Measurements from ENCODE around the gene HHIPL1.

HHIPL1 gene

GRCh38 chr14:99667045-99667444, 22.1 kb downstream of the HHIPL1 start:
- no peak for TF ChIP-seq ZNF274 (IDR thresholded peaks at IDR 0.05; ENCODE audit: low read depth, low read length)
- no peak overlapping the region for H3K4me3 ChIP-seq (ENCODE audit: low read length)

GRCh38 chr14:99667821-99668220, 22.9 kb downstream of the HHIPL1 start:
- no peak for TF ChIP-seq ZNF274 (IDR thresholded peaks at IDR 0.05; ENCODE audit: low read depth, low read length)
- H3K4me3 ChIP-seq (ENCODE audit: low read length): no peak overlapping the region

- TF ChIP-seq ZNF274 (IDR thresholded peaks at IDR 0.05; ENCODE audit: low read depth, low read length): no peak
- H3K4me3 ChIP-seq (ENCODE audit: low read length): no peak overlapping the region
Observed at GRCh38 chr14:99668307-99669295, 23.7 kb downstream of the HHIPL1 start.

- TF ChIP-seq ZNF274 (IDR thresholded peaks at IDR 0.05; ENCODE audit: low read depth, low read length): no peak
- H3K4me3 ChIP-seq (ENCODE audit: low read length): no peak overlapping the region
Observed at GRCh38 chr14:99670361-99671234, 25.7 kb downstream of the HHIPL1 start.

- H3K4me3 ChIP-seq (ENCODE audit: low read length): no peak overlapping the region
- no peak for TF ChIP-seq ZNF274 (IDR thresholded peaks at IDR 0.05; ENCODE audit: low read depth, low read length)
Observed at GRCh38 chr14:99671235-99672224, 26.6 kb downstream of the HHIPL1 start.

GRCh38 chr14:99672506-99673304, 27.8 kb downstream of the HHIPL1 start:
- no peak for TF ChIP-seq ZNF274 (IDR thresholded peaks at IDR 0.05; ENCODE audit: low read depth, low read length)
- H3K4me3 ChIP-seq (ENCODE audit: low read length): no peak overlapping the region

- H3K4me3 ChIP-seq (ENCODE audit: low read length): no peak overlapping the region
- TF ChIP-seq ZNF274 (IDR thresholded peaks at IDR 0.05; ENCODE audit: low read depth, low read length): no peak
Observed at GRCh38 chr14:99673305-99674063, 28.6 kb downstream of the HHIPL1 start.

- H3K4me3 ChIP-seq (ENCODE audit: low read length): no peak overlapping the region
- no peak for TF ChIP-seq ZNF274 (IDR thresholded peaks at IDR 0.05; ENCODE audit: low read depth, low read length)
Observed at GRCh38 chr14:99674064-99674650, 29.2 kb downstream of the HHIPL1 start.

- no peak for TF ChIP-seq ZNF274 (IDR thresholded peaks at IDR 0.05; ENCODE audit: low read depth, low read length)
- H3K4me3 ChIP-seq (ENCODE audit: low read length): no peak overlapping the region
Observed at GRCh38 chr14:99674776-99675381, 29.9 kb downstream of the HHIPL1 start.

- no peak overlapping the region for H3K4me3 ChIP-seq (ENCODE audit: low read length)
- no peak for TF ChIP-seq ZNF274 (IDR thresholded peaks at IDR 0.05; ENCODE audit: low read depth, low read length)
Observed at GRCh38 chr14:99675382-99675835, 30.5 kb downstream of the HHIPL1 start.

GRCh38 chr14:99675951-99676350, 31.0 kb downstream of the HHIPL1 start:
- no peak overlapping the region for H3K4me3 ChIP-seq (ENCODE audit: low read length)
- no peak for TF ChIP-seq ZNF274 (IDR thresholded peaks at IDR 0.05; ENCODE audit: low read depth, low read length)
